Measurements from ENCODE around the gene MKLN1.

Gene MKLN1

GRCh38 chr7:131522325-131522930 lies 194.8 kb downstream of the MKLN1 start:
- no peak for DNase-seq (ENCODE audit: low read depth)

- no peak for DNase-seq (ENCODE audit: low read depth)
Measured at GRCh38 chr7:131524115-131524514, 196.4 kb downstream of the MKLN1 start.

DNA sequence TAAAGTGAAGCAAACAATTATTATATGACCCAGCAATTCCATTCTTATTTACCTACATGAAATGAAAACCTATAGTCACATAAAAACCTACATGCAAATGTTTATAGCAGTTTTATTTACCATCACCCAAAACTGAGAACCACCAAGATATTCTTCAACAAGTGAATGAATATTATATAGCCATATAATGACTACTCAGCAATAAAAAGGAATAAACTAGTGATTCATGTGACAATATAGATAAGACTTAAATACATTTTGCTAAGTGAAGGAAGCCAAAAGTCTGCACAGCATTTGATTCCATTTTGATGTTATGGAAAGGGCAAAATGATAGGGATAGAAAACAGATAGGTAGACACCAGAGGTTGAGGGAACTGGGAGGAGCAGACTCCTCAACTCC lies 197.0 kb downstream of the MKLN1 start:
- no peak for DNase-seq (ENCODE audit: low read depth)

- DNase-seq (ENCODE audit: low read depth): no peak
Measured at GRCh38 chr7:131525820-131526219, 198.1 kb downstream of the MKLN1 start.

GRCh38 chr7:131527456-131527855 lies 199.8 kb downstream of the MKLN1 start:
- DNase-seq (ENCODE audit: low read depth): no peak

DNA sequence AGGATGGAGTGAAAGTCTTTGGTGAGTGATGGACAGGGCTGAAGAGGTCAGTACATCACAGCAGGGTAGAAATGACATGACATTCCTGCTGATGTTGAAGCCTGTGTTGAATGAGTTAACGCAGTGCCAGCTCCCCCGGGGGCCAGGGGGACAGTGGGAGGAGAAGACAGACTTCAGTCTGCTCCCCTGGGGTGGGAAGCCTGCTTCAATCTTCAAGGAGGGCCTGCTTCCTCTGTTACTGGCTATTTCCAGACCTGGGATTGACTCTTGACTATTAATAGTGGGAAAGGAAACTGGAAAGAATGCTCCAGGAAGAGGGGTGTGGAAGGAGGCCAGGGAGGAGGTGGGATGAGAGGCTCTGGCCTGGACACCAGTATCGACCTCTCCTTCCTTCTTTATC lies 201.5 kb downstream of the MKLN1 start:
- DNase-seq (ENCODE audit: low read depth): no peak

- no peak for DNase-seq (ENCODE audit: low read depth)
Measured at GRCh38 chr7:131529617-131530016, 201.9 kb downstream of the MKLN1 start.

DNA sequence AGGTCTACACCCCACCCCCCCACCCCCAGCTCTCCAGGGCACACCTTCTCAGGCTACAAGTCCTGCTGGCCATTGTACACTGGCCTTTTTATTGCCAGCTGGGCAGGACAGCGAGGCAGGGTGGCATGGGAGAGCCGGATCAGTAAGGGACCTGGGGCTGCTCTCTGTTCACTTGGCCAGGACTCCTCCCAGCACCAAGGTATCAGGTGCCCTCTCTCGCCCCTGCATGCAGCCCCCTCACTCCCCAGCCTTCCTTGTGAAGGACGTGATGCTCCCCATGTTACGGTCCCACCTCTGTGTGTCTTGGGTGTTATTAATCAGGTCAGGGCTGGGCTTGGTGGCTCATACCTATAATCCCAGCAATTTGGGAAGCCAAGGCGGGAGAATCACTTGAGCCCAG lies 202.5 kb downstream of the MKLN1 start:
- no peak for DNase-seq (ENCODE audit: low read depth)

GRCh38 chr7:131532570-131533091 lies 205.0 kb downstream of the MKLN1 start:
- no peak for DNase-seq (ENCODE audit: low read depth)

GRCh38 chr7:131533151-131533559 lies 205.5 kb downstream of the MKLN1 start:
- DNase-seq (ENCODE audit: low read depth): no peak

DNA sequence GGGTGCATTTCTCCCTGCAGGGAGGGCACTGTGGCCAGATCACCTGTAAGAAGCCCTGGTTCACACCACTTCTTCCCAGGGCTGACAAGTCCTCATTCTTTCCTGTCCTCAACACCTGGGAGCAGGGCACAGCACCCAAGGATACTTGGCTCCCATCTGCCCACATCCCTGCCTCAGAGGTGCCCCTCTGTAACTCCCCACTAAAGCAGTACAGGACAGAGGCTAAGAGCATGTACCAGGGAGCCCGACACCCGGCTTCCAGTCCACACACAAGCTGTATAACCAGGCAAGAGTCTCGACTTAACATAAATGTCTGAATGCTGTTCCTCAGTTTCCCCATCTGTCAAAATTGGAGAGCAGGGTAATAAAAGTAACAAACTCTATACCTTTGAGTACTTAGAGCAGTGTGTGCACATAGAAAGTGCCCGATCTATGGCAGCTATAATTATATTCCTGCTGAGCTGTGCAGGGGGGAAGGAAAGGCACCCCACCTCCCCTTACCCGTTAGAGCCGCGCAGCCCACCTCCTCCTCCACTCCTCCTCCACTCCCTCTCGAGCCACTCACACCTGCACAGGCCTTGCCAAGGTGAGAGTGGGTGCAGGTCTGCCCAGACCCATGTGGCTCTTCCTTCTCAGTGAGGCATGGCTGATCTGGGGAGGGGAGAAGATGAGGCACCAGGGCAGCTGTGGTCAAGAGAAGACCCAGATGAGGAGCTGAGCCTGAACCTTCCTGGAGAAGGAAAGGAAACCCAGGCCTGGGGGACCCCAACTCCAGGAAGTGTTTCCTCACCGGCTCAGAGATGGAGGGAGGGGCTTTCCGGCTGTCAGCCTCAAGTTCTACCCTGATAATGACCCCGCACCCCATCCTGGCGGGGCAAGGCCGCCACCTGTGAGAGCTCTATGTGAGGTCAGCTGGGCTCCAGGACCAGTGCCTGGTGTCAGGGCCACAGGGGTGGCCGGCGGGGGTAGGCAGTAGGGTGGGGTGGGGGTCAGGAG lies 206.2 kb downstream of the MKLN1 start:
- DNase-seq (ENCODE audit: low read depth): no peak

- no peak for DNase-seq (ENCODE audit: low read depth)
Measured at GRCh38 chr7:131536361-131536849, 208.7 kb downstream of the MKLN1 start.

DNA sequence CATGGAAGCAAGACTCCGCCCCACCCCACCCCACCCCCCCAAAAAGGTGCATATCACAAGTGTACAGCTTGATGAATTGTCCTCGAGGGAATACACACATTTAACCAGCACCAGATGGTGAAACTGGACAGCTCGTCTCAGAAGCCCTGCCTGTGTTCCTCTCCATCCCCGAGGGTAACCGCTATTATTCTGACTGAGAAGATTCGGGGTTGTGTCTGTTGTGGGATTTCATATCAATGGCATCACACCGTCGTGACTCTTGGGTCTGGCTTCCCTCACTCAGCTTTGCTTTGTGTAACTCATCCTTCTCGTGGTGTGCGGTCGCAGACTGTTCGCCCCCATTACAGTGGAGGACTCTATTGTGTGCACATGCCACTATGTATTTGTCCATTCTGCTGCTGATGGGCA lies 209.9 kb downstream of the MKLN1 start:
- no peak for DNase-seq (ENCODE audit: low read depth)

- no peak for DNase-seq (ENCODE audit: low read depth)
Measured at GRCh38 chr7:131538071-131538812, 210.6 kb downstream of the MKLN1 start.

DNA sequence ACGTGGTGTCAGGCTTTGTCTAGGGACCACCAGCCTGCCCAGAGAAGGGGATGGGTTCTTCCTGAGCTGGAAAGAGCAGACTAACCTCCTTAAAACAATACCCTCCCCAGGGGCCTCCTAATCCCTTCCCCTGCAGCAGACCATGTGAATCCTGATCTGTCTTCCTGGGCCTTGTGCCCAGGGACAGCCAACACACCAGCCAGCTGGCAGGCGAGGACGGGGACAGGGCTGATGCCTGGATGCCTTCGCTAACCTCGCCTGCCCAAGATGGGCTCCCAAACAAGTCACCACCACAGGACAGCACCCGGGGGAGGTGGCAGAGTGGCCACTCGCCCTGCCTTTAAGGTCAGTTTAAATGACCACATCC lies 211.1 kb downstream of the MKLN1 start:
- DNase-seq (ENCODE audit: low read depth): no peak

- DNase-seq (ENCODE audit: low read depth): no peak
Measured at GRCh38 chr7:131540491-131541162, 213.0 kb downstream of the MKLN1 start.

DNA sequence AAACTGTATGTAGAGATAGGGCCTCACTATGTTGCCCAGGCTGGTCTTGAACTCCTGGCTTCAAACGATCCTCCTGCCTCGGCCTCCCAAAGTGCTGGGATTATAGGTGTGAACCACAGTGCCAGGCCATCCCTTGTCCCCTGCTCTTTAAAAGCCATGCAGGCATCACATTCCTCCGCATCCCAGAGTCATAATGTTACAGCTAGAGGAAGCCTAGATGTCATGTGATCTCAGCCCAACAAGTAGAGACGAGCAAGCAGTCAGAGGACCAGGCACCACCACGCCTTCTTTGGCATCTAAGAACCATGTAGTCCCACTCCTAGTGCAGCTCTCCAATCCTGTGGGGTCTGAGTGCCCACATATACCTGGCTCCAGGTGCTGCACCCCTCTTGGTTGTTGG lies 215.6 kb downstream of the MKLN1 start:
- DNase-seq (ENCODE audit: low read depth): no peak

- no peak for DNase-seq (ENCODE audit: low read depth)
Measured at GRCh38 chr7:131544021-131544420, 216.3 kb downstream of the MKLN1 start.

- no peak for DNase-seq (ENCODE audit: low read depth)
Measured at GRCh38 chr7:131544449-131545301, 217.0 kb downstream of the MKLN1 start.

DNA sequence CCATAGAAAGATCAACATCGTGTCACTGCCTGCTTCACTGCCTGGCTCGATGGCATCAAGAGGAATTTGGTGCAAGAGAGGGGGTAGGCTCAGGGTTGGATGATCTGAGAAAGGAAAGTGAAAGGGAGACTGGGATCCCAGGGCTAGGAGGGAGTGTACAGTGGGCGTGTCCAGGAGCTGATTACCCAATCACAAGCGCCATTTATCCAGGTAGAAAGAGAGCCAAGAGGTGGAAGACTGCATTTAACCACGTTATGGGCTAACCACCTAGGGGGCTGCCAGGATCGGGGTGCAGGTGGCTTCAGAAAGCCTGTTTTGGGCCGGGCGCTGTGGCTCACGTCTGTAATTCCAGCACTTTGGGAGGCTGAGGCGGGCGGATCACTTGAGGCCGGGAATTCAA lies 218.4 kb downstream of the MKLN1 start:
- DNase-seq (ENCODE audit: low read depth): no peak
